Ascending aorta (tissue), 2 donors: ENCODE measurements around the gene FKBP1A. TPM values are rescaled to one million over a fixed set of nuclear protein-coding genes. Genes with fewer than 3 reads are reported as not detected.

Experiments
- DNase-seq, 2 donors: peaks; one replicate each; pipeline ENCODE4 v3.0.0-alpha.2; 2019; ENCODE audit warnings: low spot score in 2 of 2
- H3K27ac ChIP-seq, 2 donors: fragments of 200-600 bp; sonication (generic); one replicate each; pipeline ENCODE4 v1.5.1; 2016 to 2017; ENCODE audit warnings: mild to moderate bottlenecking in 1 of 2
- H3K27me3 ChIP-seq: fragments of 200-600 bp; sonication (generic); one replicate; pipeline ENCODE4 v1.5.1; 2017
- H3K36me3 ChIP-seq, 2 donors: fragments of 200-600 bp; sonication (generic); one replicate each; pipeline ENCODE4 v1.5.1; 2016
- H3K4me1 ChIP-seq, 2 donors: fragments of 200-600 bp; sonication (generic); one replicate each; pipeline ENCODE4 v1.5.1; 2016 to 2017; ENCODE audit warnings: mild to moderate bottlenecking in 1 of 2
- H3K4me3 ChIP-seq, 2 donors: fragments of 200-600 bp; sonication (generic); one replicate each; pipeline ENCODE4 v1.5.1; 2016 to 2017; ENCODE audit warnings: mild to moderate bottlenecking in 1 of 2
- H3K9me3 ChIP-seq, 2 donors: fragments of 200-600 bp; sonication (generic); one replicate each; pipeline ENCODE4 v1.5.1; 2016
- intact Hi-C: fragments of 100-400 bp; cut with DNase I; formaldehyde crosslinking; loops from one replicate; pipeline ENCODE4 v1.15.1; 2023
- total RNA-seq: library from RNA; depleted of rRNA; stranded (reverse); fragments of >200 nt; gene quantifications from one replicate; pipeline ENCODE4 v1.1.0, GENCODE V29; 2016
- TF ChIP-seq, protein P1 (sequence below), 3 experiments: fragments of 200-600 bp in 2 of 3; fragments of 450-650 bp in 1 of 3; sonication (generic) in 2 of 3; IDR thresholded peaks; one replicate each; pipeline ENCODE4 v1.5.1; 2016 to 2019; ENCODE audit warnings: antibody characterized with exemption in 3 of 3, mild to moderate bottlenecking in 1 of 3, moderate library complexity in 1 of 3

Gene FKBP1A
- total RNA-seq, 1 donor from 2014 or later: 202 TPM

DNA sequence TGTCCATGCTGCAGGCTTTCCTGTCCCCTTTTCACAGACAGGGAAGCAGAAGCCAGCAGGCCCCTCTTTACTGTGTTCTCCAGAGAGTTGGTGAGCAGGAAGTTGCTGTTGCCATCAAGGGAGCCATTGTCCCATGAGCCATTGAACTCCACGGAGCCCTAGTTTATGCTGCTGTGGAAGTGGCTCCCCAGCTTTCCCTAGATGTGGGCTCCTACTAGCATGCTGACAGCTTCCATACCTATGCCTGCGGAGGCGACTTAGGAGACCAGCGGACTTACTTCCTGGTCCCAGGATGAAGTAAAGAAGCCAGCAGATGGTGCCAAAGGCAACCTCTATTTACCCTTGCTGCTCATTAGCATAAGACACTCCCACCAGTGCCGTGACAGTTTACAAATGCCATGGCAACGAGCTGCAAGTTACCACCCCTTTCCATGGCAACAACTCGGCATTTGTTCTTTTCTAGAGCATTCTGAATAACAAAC is 30.8 kb upstream of the FKBP1A start:
- TF ChIP-seq, protein P1, sequence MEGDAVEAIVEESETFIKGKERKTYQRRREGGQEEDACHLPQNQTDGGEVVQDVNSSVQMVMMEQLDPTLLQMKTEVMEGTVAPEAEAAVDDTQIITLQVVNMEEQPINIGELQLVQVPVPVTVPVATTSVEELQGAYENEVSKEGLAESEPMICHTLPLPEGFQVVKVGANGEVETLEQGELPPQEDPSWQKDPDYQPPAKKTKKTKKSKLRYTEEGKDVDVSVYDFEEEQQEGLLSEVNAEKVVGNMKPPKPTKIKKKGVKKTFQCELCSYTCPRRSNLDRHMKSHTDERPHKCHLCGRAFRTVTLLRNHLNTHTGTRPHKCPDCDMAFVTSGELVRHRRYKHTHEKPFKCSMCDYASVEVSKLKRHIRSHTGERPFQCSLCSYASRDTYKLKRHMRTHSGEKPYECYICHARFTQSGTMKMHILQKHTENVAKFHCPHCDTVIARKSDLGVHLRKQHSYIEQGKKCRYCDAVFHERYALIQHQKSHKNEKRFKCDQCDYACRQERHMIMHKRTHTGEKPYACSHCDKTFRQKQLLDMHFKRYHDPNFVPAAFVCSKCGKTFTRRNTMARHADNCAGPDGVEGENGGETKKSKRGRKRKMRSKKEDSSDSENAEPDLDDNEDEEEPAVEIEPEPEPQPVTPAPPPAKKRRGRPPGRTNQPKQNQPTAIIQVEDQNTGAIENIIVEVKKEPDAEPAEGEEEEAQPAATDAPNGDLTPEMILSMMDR (IDR thresholded peaks at IDR 0.05): no peak
- H3K4me1 ChIP-seq: no peaks in the 10 kb centered on the region
- no peak overlapping the region for H3K4me3 ChIP-seq
- no peak overlapping the region for H3K27ac ChIP-seq
- no peaks in the 10 kb centered on the region for H3K27me3 ChIP-seq
- no peaks in the 10 kb centered on the region for H3K36me3 ChIP-seq
- intact Hi-C loops: no loop called here
- H3K9me3 ChIP-seq: peaks cover 0 to 3% of the 10 kb centered on the region in 2 donors
- DNase-seq: no peak

DNA sequence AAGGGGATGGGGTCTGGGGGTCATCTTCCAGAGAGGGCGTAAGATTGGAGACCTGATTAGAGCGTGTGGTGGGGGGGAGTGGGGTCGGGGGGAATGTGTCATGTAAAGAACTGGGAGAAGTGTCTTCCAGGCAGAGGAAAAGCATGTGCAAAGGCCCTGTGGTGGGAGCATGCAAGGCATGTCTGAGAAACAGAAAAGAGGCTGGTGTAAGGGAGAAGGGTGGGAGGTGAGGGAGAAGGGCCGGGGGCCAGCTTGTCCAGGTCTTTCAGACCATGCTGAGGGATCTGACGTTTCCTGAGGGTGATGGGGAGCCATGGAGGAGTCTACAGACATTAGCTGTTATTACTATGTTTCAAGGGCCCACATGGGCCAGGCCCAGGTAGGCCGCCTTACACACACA is 30.4 kb upstream of the FKBP1A start:
- Histone ChIP-seq H3K36me3 (no peaks in the 10 kb centered on the region), H3K4me1 (no peaks in the 10 kb centered on the region), H3K9me3 (peaks cover 0 to 3% of the 10 kb centered on the region in 2 donors), H3K27me3 (no peaks in the 10 kb centered on the region), H3K27ac (no peak overlapping the region), H3K4me3 (no peak overlapping the region)
- intact Hi-C loops: no loop called here
- TF ChIP-seq, protein P1 (IDR thresholded peaks at IDR 0.05): no peak
- DNase-seq: no peak

DNA sequence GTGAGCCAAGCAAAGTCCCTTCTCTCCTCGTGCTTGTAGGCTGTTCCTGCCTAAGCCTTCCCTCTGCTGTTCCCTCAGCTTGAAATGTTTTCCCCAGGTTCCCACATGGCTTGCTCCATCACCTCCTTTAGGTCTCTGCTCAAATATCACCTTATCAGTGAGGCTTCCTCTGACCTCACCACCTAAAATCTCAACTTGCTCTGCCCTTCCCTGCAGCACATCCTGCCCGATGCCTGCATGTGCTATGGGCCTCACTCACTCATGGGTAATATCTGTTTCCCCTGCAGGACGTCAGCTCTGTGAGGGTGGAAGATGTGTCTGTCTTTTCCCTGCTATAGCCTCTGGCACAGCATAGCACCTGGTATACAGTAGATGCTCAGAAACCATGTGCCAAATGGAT is 29.9 kb upstream of the FKBP1A start:
- intact Hi-C loops: no loop called here
- H3K36me3 ChIP-seq: no peaks in the 10 kb centered on the region
- no peak for DNase-seq
- H3K27me3 ChIP-seq: no peaks in the 10 kb centered on the region
- H3K27ac ChIP-seq: no peak overlapping the region
- no peak overlapping the region for H3K4me3 ChIP-seq
- TF ChIP-seq, protein P1 (IDR thresholded peaks at IDR 0.05): no peak
- H3K9me3 ChIP-seq: peaks cover 0 to 3% of the 10 kb centered on the region in 2 donors
- no peaks in the 10 kb centered on the region for H3K4me1 ChIP-seq

DNA sequence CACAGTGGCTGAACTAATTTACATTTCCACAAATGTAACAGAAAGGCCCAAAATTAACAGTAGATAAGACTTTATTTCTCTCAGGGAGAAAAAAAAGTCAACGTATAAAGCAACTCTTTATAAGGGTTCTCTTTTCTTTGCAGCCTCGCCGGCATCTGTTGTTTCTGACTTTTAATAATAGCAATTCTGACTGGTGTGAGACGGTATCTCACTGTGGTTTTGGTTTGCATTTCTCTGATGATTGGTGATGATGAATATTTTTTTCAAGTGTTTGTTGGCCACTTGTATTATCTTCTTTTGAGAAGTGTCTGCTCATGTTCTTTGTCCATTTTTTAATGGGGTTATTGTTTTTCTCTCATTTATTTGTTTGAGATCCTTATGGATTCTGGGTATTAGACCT is 27.2 kb upstream of the FKBP1A start:
- intact Hi-C loops: no loop called here
- Histone ChIP-seq H3K27me3 (no peaks in the 10 kb centered on the region), H3K36me3 (no peaks in the 10 kb centered on the region), H3K27ac (no peak overlapping the region), H3K4me3 (no peak overlapping the region), H3K4me1 (no peaks in the 10 kb centered on the region), H3K9me3 (peaks cover 0 to 3% of the 10 kb centered on the region in 2 donors)
- no peak for DNase-seq
- TF ChIP-seq, protein P1 (IDR thresholded peaks at IDR 0.05): no peak

DNA sequence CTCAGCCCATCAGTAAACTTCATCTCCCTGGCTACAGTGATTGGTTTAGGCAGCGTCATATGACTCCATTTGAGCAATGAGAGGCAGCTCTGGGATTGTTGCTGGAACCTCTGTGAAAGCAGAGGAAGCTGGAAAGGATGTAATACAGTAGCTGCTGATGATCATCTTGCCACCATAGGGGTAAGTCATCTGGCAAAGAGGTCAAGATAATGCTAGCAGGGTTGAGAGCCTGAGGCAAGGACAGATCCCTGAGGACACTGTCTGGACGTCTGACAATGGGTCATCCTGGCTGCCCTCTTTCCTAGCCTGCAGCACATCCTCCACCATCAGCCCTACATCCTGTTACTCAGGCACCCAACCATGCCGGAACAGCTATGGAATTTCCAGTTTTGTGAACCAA is 25.5 kb upstream of the FKBP1A start:
- TF ChIP-seq, protein P1 (IDR thresholded peaks at IDR 0.05): no peak
- no peak for DNase-seq
- Histone ChIP-seq H3K27ac (no peak overlapping the region), H3K27me3 (no peaks in the 10 kb centered on the region), H3K4me1 (no peaks in the 10 kb centered on the region), H3K9me3 (peaks cover 0 to 3% of the 10 kb centered on the region in 2 donors), H3K36me3 (no peaks in the 10 kb centered on the region), H3K4me3 (no peak overlapping the region)
- intact Hi-C loops: no loop called here

DNA sequence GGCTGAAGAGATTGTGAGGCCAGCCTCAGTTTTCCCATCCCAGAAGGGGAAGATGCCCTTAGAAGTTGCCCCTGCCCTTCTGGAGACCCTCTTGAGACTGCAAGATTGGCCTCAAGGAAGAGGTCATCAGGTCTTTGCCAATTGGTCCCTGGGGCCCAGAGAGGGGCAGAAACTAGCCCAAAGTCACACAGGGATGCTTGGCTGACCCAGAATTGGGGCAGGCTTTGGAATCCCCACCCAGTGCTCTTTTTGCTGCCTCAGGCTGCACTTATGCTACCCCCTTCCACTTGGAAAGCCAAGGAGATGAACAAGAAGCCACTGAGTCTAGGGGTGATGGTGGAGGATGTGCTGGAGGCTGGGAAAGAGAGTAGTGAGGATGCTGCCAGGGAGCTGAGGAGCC is 24.9 kb upstream of the FKBP1A start:
- Histone ChIP-seq H3K27ac (no peak overlapping the region), H3K4me1 (no peaks in the 10 kb centered on the region), H3K4me3 (no peak overlapping the region), H3K27me3 (no peaks in the 10 kb centered on the region), H3K9me3 (peaks cover 0 to 3% of the 10 kb centered on the region in 2 donors), H3K36me3 (no peaks in the 10 kb centered on the region)
- no peak for DNase-seq
- intact Hi-C loops: no loop called here
- TF ChIP-seq, protein P1 (IDR thresholded peaks at IDR 0.05): no peak
